Gastroesophageal sphincter (tissue), 3 donors: Measurements from ENCODE around the gene PIK3CA.

Experiments used
- CTCF ChIP-seq, 4 experiments: fragments of 200-600 bp in 2 of 4; fragments of 450-650 bp in 2 of 4; sonication (generic) in 1 of 4; IDR thresholded peaks; one replicate each; pipeline ENCODE4 v1.5.1; 2017 to 2019; ENCODE audit warnings: antibody characterized with exemption in 4 of 4, mild to moderate bottlenecking in 2 of 4, moderate library complexity in 2 of 4
- EP300 ChIP-seq: sonication (generic); formaldehyde crosslinking; IDR thresholded peaks from one replicate; pipeline ENCODE4 v1.6.1; 2017; ENCODE audit warnings: antibody characterized with exemption, mild to moderate bottlenecking
- POLR2A ChIP-seq, 2 donors: fragments of 450-650 bp; IDR thresholded peaks; one replicate each; pipeline ENCODE4 v1.6.1; 2017; ENCODE audit warnings: antibody characterized with exemption in 2 of 2, mild to moderate bottlenecking in 2 of 2, moderate library complexity in 1 of 2
- POLR2AphosphoS5 ChIP-seq: sonication (generic); formaldehyde crosslinking; IDR thresholded peaks from one replicate; pipeline ENCODE4 v1.6.1; 2017; ENCODE audit warnings: antibody characterized with exemption

GRCh38 chr3:179146911-179147513 is 1.1 kb upstream of the PIK3CA start:
- peak; percentile 69 to 77 (median 72) for TF ChIP-seq CTCF (IDR thresholded peaks at IDR 0.05)
- no peak for TF ChIP-seq POLR2A (IDR thresholded peaks at IDR 0.05)
- no peak for TF ChIP-seq POLR2AphosphoS5
- no peak for TF ChIP-seq EP300
